GM12874 (cell line): ENCODE results near the gene MTG2.

Experiments used
- TF ChIP-seq, protein P1 (sequence below): IDR thresholded peaks from 2 replicates; pipeline ENCODE4 v1.5.1; 2011; ENCODE audit warnings: low read depth, mild to moderate bottlenecking, control low read depth, low read length, moderate library complexity; ENCODE audit not compliant: insufficient read depth

Gene MTG2

DNA sequence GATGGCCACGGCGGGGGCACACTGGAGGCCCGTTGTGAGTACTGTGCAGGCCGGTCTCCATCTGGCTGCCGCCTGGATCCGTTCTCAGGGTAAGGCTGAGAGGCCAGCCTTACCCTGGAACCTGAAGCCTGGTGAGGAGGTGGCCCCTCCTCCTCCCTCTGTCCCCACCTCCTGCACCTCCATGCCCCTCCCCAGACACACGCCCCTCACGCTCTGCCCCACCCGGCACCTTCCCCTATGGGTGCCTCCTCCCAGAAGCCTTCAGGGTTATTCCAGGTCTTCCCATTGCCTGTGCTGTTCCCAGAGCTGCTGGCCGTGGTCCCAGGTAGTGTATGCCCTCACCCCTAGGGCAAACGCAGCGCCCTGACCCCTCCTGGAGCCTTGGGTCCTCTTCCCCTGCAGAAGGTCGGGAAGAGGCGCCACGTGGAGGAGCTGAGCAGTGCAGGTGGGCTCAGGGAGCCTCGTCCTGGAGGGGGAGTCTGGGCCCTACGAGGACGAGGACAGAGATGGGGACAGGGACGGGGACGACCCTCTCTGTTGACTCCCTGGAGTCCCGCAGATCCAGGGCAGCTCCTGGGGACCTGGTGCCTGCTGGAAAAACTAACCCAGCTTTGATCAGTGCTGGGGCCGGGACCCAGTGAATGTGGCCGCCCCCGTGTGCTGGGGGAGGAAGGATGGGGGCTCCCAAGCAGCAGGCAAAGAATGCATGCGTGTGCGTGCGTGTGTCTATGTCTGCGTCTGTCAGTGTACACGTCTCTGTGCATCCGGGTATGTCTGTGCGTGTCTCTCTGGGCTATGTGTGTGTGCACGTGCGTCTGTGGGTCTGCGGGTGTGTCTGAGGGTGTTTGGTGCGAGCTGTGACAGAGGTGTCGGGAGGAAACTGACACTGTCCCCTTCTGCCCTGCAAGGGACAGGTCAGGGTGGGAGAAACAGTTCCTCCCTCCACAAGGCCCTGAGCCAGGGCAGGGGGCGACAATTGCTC lies 45.4 kb downstream of the MTG2 start:
- TF ChIP-seq, protein P1, sequence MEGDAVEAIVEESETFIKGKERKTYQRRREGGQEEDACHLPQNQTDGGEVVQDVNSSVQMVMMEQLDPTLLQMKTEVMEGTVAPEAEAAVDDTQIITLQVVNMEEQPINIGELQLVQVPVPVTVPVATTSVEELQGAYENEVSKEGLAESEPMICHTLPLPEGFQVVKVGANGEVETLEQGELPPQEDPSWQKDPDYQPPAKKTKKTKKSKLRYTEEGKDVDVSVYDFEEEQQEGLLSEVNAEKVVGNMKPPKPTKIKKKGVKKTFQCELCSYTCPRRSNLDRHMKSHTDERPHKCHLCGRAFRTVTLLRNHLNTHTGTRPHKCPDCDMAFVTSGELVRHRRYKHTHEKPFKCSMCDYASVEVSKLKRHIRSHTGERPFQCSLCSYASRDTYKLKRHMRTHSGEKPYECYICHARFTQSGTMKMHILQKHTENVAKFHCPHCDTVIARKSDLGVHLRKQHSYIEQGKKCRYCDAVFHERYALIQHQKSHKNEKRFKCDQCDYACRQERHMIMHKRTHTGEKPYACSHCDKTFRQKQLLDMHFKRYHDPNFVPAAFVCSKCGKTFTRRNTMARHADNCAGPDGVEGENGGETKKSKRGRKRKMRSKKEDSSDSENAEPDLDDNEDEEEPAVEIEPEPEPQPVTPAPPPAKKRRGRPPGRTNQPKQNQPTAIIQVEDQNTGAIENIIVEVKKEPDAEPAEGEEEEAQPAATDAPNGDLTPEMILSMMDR, result no peak

DNA sequence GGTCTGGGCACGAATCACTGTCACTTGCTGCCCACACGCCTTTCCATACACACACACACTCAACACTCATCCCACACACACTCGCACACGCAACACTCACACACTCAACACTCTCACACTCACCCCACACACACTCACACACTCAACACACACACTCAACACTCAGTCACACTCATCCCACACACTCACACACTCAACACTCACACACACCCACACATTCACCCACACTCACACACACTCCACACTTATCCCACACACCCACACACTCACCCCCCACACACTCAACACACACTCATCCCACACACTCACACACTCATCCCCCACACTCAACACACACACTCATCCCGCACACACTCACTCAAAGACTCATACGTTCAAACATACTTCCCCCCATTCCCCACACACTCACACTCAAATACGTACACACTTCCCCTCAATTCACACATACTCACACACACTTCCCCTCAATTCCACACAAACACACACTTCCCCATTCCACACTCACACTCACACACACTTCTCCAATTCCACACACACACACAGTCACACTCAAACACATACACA lies 46.2 kb downstream of the MTG2 start:
- TF ChIP-seq, protein P1, result no peak

- TF ChIP-seq, protein P1, result no peak
Observed at GRCh38 chr20:62229667-62230066, 46.8 kb downstream of the MTG2 start.

DNA sequence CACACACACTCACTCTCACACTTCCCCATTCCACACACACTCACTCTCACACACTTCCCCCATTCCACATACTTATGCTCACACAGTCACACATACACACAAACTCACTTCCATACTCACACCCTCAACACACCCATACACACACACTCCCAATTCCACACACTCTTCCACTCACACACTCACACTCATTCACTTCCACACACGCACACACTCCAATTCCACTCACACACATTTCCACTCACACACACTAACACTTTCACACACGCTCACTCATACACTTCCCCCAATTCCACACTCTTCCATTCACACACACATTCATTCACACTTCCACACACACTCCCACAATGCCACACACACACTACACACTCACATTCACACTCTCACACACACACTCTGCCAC lies 47.4 kb downstream of the MTG2 start:
- TF ChIP-seq, protein P1, result no peak

DNA sequence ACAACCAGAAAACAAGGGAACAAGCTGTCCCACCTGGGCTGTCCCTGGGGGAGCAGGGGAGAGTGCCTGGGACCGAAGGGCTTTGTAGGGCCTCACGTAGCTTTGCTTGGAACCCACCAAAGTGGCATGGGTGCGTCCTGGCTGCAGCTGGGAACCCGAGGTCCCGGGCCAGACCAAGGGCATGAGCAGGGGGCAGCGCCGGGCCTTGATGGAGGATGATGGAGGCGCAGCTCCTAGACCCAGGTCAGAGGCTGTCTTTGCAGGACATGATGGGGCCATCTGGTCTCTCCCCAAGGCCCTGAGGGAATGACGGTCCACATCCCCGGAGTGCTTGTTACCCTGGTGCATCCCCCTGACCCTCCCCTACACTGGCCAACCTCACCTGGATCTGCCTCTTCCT lies 47.9 kb downstream of the MTG2 start:
- TF ChIP-seq, protein P1, result no peak

- TF ChIP-seq, protein P1, result no peak
Observed at GRCh38 chr20:62231292-62231691, 48.5 kb downstream of the MTG2 start.

- TF ChIP-seq, protein P1, result no peak
Observed at GRCh38 chr20:62232194-62232593, 49.4 kb downstream of the MTG2 start.
